LNCaP clone FGC (cell line): ENCODE data around the gene PDE4C.

ENCODE experiments used
- DNase-seq: peaks from one replicate; pipeline ENCODE4 v3.0.0-alpha.2; 2011; ENCODE audit warnings: low read depth
- H3K4me3 ChIP-seq: 2 replicates; pipeline ENCODE4 v1.5.1; 2011; ENCODE audit warnings: mild to moderate bottlenecking, low read depth, low read length, control low read depth
- TF ChIP-seq, protein P1 (sequence below): IDR thresholded peaks from 2 replicates; pipeline ENCODE4 v1.5.1; 2012; ENCODE audit warnings: mild to moderate bottlenecking; ENCODE audit not compliant: control insufficient read depth, insufficient read depth; ENCODE audit errors: extremely low read depth

Gene PDE4C

DNA sequence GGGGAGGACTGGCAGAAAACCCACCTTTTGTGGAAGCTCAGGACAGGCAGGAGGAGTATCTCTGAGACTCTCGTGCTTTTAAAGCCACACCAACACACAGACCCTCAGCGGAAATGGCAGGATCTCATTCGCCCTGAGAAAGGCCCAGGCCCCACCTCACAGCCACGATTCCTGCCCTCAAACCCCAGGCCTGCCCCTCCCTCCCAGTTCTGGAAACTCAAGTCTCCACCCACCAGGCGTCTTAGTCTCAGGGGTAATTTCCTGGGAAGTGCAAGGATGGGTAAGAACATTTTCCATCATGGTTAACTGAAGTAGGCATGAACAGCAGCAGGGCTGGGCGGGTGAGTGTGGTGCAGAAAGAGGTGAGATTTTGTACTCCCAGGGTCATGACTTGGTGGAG, 8.0 kb upstream of the PDE4C start:
- H3K4me3 ChIP-seq: no peak overlapping the region
- TF ChIP-seq, protein P1, sequence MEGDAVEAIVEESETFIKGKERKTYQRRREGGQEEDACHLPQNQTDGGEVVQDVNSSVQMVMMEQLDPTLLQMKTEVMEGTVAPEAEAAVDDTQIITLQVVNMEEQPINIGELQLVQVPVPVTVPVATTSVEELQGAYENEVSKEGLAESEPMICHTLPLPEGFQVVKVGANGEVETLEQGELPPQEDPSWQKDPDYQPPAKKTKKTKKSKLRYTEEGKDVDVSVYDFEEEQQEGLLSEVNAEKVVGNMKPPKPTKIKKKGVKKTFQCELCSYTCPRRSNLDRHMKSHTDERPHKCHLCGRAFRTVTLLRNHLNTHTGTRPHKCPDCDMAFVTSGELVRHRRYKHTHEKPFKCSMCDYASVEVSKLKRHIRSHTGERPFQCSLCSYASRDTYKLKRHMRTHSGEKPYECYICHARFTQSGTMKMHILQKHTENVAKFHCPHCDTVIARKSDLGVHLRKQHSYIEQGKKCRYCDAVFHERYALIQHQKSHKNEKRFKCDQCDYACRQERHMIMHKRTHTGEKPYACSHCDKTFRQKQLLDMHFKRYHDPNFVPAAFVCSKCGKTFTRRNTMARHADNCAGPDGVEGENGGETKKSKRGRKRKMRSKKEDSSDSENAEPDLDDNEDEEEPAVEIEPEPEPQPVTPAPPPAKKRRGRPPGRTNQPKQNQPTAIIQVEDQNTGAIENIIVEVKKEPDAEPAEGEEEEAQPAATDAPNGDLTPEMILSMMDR: no peak
- DNase-seq: no peak

DNA sequence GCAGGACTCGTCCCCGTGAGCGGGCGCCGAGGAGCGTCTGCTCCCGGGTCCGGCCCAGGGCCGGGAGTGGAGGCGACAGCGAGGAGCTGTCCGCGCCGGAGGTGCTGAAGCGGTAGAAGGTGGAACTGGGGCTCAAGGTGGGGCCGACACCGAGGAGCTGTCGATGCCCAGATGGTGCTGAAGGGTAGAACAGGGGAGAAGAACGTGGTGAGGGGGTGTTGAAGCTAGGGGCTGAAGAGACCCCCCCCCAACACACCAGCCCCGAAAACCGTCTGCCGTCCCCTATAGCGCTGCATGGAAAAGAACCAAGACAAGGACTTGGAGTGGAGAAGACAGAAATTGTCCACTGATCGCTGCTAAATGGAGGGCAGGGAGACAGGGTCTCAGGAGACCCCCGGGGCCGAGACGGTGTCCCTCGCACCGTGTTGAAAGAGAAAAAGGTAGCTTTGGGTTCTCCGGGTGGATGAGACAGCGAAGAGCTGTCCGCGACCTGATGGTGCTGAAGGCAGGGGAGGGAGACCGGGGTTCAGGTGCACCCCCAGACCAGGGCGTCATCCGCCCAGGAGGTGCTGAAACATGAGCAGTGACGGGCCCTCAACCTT, 7.1 kb upstream of the PDE4C start:
- TF ChIP-seq, protein P1: no peak
- H3K4me3 ChIP-seq: no peak overlapping the region
- no peak for DNase-seq

DNA sequence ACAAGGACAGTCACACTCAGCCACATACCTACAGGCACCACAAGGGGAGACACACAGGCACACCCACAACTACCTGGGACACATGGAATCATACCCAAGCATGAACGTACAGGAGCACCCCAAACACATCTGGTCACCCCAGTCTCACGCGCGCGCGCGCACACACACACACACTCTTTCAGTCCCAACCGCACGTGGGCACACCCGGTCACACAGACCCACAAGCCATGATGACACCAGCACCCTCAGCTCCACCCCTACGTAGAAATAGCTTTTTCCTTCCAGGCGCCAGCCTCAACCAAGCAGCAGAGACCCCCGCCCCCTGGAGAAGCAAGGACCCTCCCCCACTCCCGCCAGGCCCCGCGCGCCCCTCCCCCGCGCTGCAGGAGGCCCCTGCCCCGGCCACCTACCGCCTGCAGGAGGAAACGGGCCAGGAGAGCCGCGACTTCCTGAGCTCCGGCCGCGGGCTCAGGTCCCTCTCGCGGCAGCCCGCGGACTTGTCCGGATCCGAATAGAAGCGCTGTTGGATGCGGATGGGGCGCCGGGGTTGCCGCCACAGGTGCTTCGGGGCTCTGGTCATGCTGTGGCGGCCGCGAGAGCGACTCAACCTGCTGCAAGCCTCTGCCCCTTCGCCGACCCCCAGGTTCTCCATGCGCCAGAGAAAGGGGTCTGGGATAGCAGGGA, 6.4 kb upstream of the PDE4C start:
- H3K4me3 ChIP-seq: no peak overlapping the region
- DNase-seq: no peak
- TF ChIP-seq, protein P1: no peak

DNA sequence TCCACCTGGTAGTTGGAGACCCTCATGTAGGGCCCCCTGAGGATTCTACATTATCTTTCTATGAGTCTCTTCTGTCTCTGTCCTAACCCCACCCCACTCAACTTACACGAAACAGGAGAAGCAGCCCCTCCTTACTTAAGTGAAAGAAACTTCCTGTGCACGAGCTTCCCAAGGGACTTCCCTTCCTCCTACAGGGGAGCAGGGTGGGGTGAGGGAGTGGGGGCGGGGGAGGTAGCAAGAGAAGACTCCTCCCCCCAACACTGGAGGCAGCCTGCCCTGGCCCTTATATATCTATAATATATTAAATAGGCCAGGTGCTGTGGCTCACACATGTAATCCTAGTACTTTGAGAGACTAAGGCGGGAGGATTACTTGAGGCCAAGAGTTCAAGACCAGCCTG, 5.5 kb upstream of the PDE4C start:
- DNase-seq: no peak
- H3K4me3 ChIP-seq: no peak overlapping the region
- TF ChIP-seq, protein P1: no peak

DNA sequence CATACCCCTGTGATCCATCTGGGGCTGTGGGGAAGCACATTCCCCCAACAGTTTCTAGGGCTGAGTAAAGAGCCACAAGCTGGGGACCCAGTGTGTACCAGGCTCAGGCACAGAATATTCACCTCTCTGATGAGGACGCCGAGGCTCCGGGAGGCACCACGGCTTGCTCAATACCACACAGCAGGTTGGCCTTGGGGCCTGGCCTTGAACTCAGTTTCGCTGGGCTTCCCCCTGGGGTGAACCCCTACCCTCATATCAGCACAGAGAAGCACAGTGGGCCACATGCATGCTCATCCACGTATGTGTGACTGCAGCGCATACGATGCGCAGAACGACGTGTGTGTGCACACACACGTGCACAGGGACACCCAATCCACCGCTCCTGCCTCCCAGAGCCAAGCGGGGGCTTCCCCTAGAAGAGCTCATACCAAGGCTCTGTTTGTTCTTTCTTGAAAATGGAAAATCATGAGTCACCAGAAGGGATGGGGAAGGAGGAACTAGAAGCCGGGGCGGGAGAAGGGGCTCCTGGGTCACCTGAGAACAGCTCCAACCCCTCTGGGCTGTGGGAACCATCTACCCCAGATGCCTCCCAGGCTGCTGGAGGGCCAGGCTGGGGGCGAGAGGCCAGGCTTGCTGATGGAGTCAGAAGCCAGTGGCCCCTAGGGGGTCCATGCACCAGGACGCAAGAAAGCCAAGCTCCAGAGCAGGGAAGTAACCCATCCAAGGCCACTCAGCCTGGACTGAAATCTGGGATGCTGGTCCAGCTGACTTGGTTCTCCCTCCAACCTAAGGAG, 4.9 kb upstream of the PDE4C start:
- no peak for DNase-seq
- no peak overlapping the region for H3K4me3 ChIP-seq
- TF ChIP-seq, protein P1: no peak

DNA sequence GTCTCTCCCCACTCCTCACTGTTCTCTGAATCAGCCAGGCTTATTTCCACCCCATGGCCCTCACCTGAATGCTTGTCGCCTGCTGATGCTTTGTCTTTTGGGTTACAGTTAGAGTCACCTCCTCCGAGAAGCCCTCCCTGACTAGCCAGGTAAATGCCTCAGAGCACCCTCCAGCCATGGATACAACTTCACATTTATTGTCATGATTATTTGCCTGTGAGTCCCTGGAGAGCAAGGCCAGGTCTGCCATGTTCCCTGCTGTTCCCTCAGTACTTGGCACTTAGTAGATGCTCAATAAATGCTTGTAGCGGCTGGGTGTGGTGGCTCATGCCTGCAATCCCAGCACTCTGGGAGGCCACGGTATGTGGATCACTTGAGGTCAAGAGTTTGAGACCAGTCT, 3.7 kb upstream of the PDE4C start:
- no peak for DNase-seq
- no peak overlapping the region for H3K4me3 ChIP-seq
- TF ChIP-seq, protein P1: no peak

DNA sequence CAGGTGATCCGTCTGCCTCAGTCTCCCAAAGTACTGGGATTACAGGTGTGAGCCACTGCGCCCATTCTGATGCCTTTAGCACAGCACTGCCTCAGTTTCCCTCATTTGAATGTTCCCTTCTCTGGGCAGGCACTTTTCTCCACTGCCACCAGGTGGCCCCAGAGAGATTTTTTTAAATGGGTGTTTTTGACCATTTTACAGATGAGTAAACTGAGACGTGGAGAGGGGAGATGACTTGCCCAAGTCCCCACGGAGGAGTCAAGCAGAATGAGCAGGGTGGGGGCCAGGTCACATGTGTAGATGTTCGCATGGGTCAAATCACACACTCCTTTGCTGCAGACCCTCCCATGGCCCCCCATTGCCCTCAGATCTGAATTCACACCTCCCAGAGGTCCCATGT, 3.2 kb upstream of the PDE4C start:
- TF ChIP-seq, protein P1: peak; percentile 28
- H3K4me3 ChIP-seq: no peak overlapping the region
- no peak for DNase-seq
